HepG2 (cell line): ENCODE measurements around the gene OPRL1. TPM values are rescaled to one million over a fixed set of nuclear protein-coding genes. Genes with fewer than 3 reads are reported as not detected.

Experiments used
- FOXO1 ChIP-seq: sonication (generic); formaldehyde crosslinking; IDR thresholded peaks from 2 replicates; pipeline ENCODE4 v1.4.0; 2020; ENCODE audit warnings: missing genetic modification reagents
- HINFP ChIP-seq: sonication (generic); formaldehyde crosslinking; IDR thresholded peaks from 2 replicates; pipeline ENCODE4 v1.4.0; 2020; ENCODE audit warnings: low read depth, mild to moderate bottlenecking, missing genetic modification reagents
- MTF1 ChIP-seq: sonication (generic); formaldehyde crosslinking; IDR thresholded peaks from 2 replicates; pipeline ENCODE4 v1.5.0; 2020; ENCODE audit warnings: missing genetic modification reagents
- MXD4 ChIP-seq: IDR thresholded peaks from 2 replicates; pipeline ENCODE4 v1.6.1; 2016; ENCODE audit warnings: mild to moderate bottlenecking, missing biosample characterization, missing genetic modification reagents
- NFIB ChIP-seq: sonication (generic); formaldehyde crosslinking; IDR thresholded peaks from 2 replicates; pipeline ENCODE4 v1.9.0; 2021; ENCODE audit warnings: missing genetic modification reagents, mild to moderate bottlenecking, borderline replicate concordance
- NFYB ChIP-seq: sonication (generic); formaldehyde crosslinking; IDR thresholded peaks from 2 replicates; pipeline ENCODE4 v1.4.0; 2020; ENCODE audit warnings: missing genetic modification reagents
- PPARG ChIP-seq: conservative IDR thresholded peaks from 2 replicates; pipeline ENCODE4 v1.6.1; 2016; ENCODE audit warnings: missing biosample characterization, missing genetic modification reagents
- PREB ChIP-seq: sonication (generic); formaldehyde crosslinking; IDR thresholded peaks from 2 replicates; pipeline ENCODE4 v1.4.0; 2020; ENCODE audit warnings: missing genetic modification reagents
- SALL1 ChIP-seq: sonication (generic); formaldehyde crosslinking; IDR thresholded peaks from 2 replicates; pipeline ENCODE4 v1.8.0; 2022; ENCODE audit warnings: mild to moderate bottlenecking, missing genetic modification reagents
- XRCC5 ChIP-seq: fragments of 200-400 bp; formaldehyde crosslinking; optimal IDR thresholded peaks from 2 replicates; pipeline ENCODE3; 2017; ENCODE audit warnings: mild to moderate bottlenecking, low read length
- ZBTB34 ChIP-seq: sonication (generic); formaldehyde crosslinking; IDR thresholded peaks from 2 replicates; pipeline ENCODE4 v1.8.0; 2022; ENCODE audit warnings: mild to moderate bottlenecking, missing genetic modification reagents
- ZNF646 ChIP-seq: sonication (generic); formaldehyde crosslinking; IDR thresholded peaks from 2 replicates; pipeline ENCODE4 v1.9.0; 2021; ENCODE audit warnings: mild to moderate bottlenecking, missing genetic modification reagents
- ZNF790 ChIP-seq: sonication (generic); formaldehyde crosslinking; IDR thresholded peaks from 2 replicates; pipeline ENCODE4 v1.8.0; 2022; ENCODE audit warnings: missing genetic modification reagents, mild to moderate bottlenecking, borderline replicate concordance
- polyA plus RNA-seq, 8 experiments: library from polyadenylated mRNA; depleted of rRNA in 3 of 8; stranded (reverse) in 7 of 8; unstranded in 1 of 8; fragments of >200 nt; fragmentation: Illumina TruSeq in 4 of 8; extraction: Trizol in 4 of 8; gene quantifications; 2 replicates each; pipeline versions ENCODE4 v1.2.1 to v1.2.3, GENCODE V29; 2011 to 2016; ENCODE audit warnings: low read depth in 4 of 8, missing spikeins in 1 of 8, mixed read lengths in 1 of 8; ENCODE audit not compliant: insufficient read depth in 1 of 8
- total RNA-seq, 5 experiments: library from RNA; depleted of rRNA; stranded (reverse); fragments of >200 nt; fragmentation: Illumina TruSeq; extraction: Trizol; gene quantifications; 2 replicates each; pipeline ENCODE4 v1.2.3, GENCODE V29; 2016; ENCODE audit warnings: low read depth in 1 of 5

Gene OPRL1
- total and polyA plus RNA-seq, 2 of the 13 experiments (the other 11 are each of a cell fraction or from before 2014, with no cell fraction given) = 0.35 to 0.71 TPM

- TF ChIP-seq ZNF646 (CRISPR knock-in tag) = 0 out of 2 replicates have a peak, but pooled peaks have one; percentile 51
- TF ChIP-seq NFYB (CRISPR knock-in tag) = peak; percentile 6; the same call in 1 of the 2 replicates
- peak; percentile 36; the same call in 1 of the 2 replicates for TF ChIP-seq SALL1 (CRISPR knock-in tag)
- TF ChIP-seq ZBTB34 = no peak
- 0 out of 2 replicates have a peak, but pooled peaks have one; percentile 54 for TF ChIP-seq ZNF790
- peak; percentile 91 for TF ChIP-seq XRCC5
- TF ChIP-seq MTF1 = no peak
- TF ChIP-seq MXD4 (CRISPR knock-in tag) = 0 out of 2 replicates have a peak, but pooled peaks have one; percentile 6
- peak; percentile 65; the same call in 1 of the 2 replicates for TF ChIP-seq FOXO1 (CRISPR knock-in tag)
- 0 out of 2 replicates have a peak, but pooled peaks have one; percentile 23 for TF ChIP-seq NFIB (CRISPR knock-in tag)
- TF ChIP-seq HINFP (CRISPR knock-in tag) = 0 out of 2 replicates have a peak, but pooled peaks have one; percentile 5
- TF ChIP-seq PREB (CRISPR knock-in tag) = peak; percentile 94; the same call in 1 of the 2 replicates
- 0 out of 2 replicates have a peak, but pooled peaks have one; percentile 21 for TF ChIP-seq PPARG
Measured at GRCh38 chr20:64057628-64058498, 22.0 kb upstream of the OPRL1 start (continued).
